MG63 (cell line): ENCODE data around the gene TUBA4B. TPM values are rescaled to one million over a fixed set of nuclear protein-coding genes. Genes with fewer than 3 reads are reported as not detected.

Experiments
- DNase-seq: peaks from one replicate; pipeline ENCODE4 v3.0.0-alpha.2; 2020
- H3K27me3 ChIP-seq: fragments of 250-450 bp; sonication (Bioruptor Pico); 2 replicates; pipeline ENCODE4 v1.5.1; 2020; ENCODE audit warnings: mild to moderate bottlenecking, moderate library complexity
- H3K36me3 ChIP-seq: fragments of 250-450 bp; sonication (Bioruptor Pico); 2 replicates; pipeline ENCODE4 v1.5.1; 2020; ENCODE audit warnings: mild to moderate bottlenecking, moderate library complexity
- H3K4me3 ChIP-seq: fragments of 250-450 bp; sonication (Bioruptor Pico); 2 replicates; pipeline ENCODE4 v1.5.1; 2020; ENCODE audit warnings: mild to moderate bottlenecking, moderate library complexity
- H3K9me3 ChIP-seq: fragments of 250-450 bp; sonication (Bioruptor Pico); 2 replicates; pipeline ENCODE4 v1.5.1; 2020; ENCODE audit warnings: mild to moderate bottlenecking, moderate library complexity
- total RNA-seq: library from RNA; depleted of rRNA; stranded (reverse); fragments of >200 nt; shearing (Covaris generic); gene quantifications from 2 replicates; pipeline ENCODE4 v1.2.3, GENCODE V29; 2014; ENCODE audit warnings: low replicate concordance

TUBA4B gene
- total RNA-seq, 1 experiment from 2014 or later, result not detected

- Histone ChIP-seq H3K27me3 (no peaks in the 10 kb centered on the region), H3K4me3 (no peak overlapping the region), H3K9me3 (no peaks in the 10 kb centered on the region), H3K36me3 (peaks cover 67% of the 10 kb centered on the region)
- no peak for DNase-seq
Measured at GRCh38 chr2:219214786-219215185, 38.3 kb upstream of the TUBA4B start.

- H3K36me3 ChIP-seq, result peaks cover 68% of the 10 kb centered on the region
- no peak for DNase-seq
- H3K9me3 ChIP-seq, result no peaks in the 10 kb centered on the region
- H3K27me3 ChIP-seq, result no peaks in the 10 kb centered on the region
- H3K4me3 ChIP-seq, result no peak overlapping the region
Measured at GRCh38 chr2:219215871-219216534, 37.0 kb upstream of the TUBA4B start.

DNA sequence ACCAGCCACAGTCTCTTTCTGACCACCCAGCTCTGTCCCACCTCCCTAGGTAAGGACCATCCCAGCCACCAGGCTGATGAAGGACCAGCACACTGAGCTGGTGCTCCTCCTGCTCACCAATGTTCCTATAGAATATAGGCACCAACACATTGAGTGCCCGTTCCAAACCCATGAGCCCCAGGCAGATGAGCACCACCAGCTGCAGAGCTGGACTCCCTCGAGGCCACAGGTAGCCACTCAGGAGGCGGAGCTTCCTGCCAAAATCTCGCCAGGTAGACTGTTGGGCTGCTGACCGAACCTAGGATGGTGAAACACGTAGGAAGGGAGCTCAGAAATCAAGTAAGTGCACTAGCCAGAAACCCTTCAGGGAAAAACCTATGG is 36.5 kb upstream of the TUBA4B start:
- Histone ChIP-seq H3K27me3 (no peaks in the 10 kb centered on the region), H3K4me3 (no peak overlapping the region), H3K36me3 (peaks cover 73% of the 10 kb centered on the region), H3K9me3 (no peaks in the 10 kb centered on the region)
- DNase-seq, result no peak

DNA sequence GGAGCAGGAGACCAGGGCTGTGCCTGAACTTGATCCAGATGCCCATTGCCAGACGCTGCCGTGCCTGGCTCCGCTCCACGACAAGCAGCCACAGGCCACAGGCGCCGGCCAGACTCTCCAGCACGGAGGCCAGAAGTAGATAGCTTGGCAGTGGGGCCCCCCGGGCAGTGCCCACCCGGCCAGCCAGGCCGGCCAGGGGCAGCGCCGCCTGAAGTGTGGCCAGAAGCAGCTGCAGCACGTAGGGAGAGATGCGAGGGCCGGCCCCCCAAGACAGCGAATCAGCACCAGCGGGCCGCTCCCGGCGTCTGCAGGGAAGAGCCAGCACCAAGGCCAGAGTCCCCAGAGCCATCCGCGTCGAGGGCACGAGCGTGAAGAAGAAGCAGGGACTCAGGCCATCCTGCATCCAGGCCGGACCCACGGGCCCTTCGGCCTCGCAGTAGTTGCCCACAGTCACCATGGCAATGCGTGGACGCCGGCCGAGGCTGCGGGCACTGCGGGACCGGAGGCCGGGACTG is 34.8 kb upstream of the TUBA4B start:
- no peaks in the 10 kb centered on the region for H3K9me3 ChIP-seq
- no peaks in the 10 kb centered on the region for H3K27me3 ChIP-seq
- H3K4me3 ChIP-seq, result peak overlapping the region; percentile 47
- peak; percentile 96 for DNase-seq
- peaks cover 61% of the 10 kb centered on the region for H3K36me3 ChIP-seq

DNA sequence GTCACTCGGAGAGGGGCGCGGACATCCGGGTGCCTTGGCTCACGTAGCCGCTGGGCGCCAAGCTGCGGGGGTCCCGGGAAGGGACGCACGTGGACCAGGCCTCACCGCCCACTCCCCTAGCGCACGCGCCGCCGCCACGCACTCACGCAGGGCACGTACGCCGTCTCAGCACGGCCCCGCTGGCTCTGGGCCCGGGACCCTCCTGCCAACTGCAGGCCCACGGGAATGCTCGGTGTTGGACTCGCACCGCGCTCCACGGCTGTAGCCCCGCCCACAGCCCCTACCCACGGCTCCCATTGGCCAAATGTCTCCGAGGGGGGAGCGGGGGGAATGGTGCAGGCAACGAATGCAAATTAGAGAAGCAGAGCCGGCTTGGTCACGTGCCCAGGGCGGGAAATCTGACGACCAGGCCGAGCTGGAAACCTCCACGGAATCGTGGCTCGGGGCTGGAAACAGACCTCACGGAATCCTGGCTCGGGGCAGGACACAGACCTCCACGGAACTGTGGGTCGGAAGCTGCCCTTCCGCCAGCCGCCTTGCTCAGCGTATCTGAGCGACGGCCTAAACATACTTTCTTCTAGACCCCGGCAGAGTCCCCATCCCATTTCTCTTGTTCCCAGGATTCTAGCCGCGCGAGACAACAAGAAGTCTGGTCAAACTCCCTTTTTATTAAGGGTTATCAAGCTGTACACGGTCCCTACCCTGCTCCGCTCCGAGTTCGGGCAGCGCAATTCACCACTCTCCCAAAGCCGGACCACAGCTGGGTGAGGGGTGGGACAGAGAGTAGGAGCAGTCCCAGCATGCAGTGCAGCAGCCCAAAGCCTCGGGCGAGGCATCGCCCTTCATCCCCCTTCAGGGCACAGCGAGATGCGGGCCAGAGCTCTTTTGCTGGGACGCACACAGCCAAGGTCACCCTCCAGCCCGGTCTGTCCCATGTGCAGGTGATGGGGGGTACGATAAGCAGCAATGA is 34.0 kb upstream of the TUBA4B start, which contains the start of gene ABCB6:
TSS of gene ABCB6 (minus strand) at position 227 of the 970 bp plus-strand sequence. CDS start 285 bp downstream, outside the sequence.
- H3K4me3 ChIP-seq, result peak within 1 kb of the TSS; percentile 47
- no peaks in the 10 kb centered on the region for H3K9me3 ChIP-seq
- peaks cover 61% of the 10 kb centered on the region for H3K36me3 ChIP-seq
- DNase-seq, result peak; percentile 98
- H3K27me3 ChIP-seq, result no peaks in the 10 kb centered on the region

- Histone ChIP-seq H3K4me3 (no peak overlapping the region), H3K9me3 (no peaks in the 10 kb centered on the region), H3K36me3 (peaks cover 61% of the 10 kb centered on the region), H3K27me3 (no peaks in the 10 kb centered on the region)
- DNase-seq, result no peak
Measured at GRCh38 chr2:219219784-219220532, 33.1 kb upstream of the TUBA4B start.

DNA sequence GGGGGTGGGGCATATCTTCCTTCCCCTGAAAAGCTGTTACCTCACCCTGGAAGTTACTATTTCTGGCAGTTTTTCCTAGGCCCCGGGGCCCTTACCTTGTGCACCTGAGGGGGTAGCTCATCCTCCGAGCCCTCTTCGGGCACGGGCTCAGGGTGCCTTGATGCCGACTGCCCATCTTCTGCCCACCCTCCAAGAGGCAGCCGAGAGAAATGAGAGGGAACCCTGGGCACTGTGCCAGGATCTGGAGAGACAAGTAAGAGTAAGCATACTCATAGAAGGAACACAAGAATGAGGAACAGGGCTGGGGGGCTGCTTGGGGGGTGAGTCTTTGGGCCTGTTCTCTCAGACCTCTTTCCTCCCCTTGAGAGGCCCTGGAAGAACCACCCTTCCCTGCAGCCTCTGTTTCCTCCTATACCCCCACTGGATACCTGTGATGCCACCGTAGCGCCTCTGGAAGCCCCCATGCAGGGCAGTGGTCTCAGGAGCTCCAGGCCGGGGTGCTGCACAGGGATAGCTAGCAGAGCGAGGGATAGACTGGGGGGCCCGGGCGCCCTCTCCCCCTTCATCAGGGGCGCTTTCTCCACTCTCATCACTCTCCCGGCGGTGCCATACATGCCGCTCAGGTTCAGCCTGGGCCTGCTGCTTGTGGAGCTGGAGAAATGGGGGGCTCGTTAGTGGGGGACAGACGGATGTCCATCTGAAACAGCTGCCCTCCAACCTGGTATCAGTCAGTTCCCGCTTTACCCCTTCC is 32.2 kb upstream of the TUBA4B start:
- no peak for DNase-seq
- Histone ChIP-seq H3K36me3 (peaks cover 59% of the 10 kb centered on the region), H3K27me3 (no peaks in the 10 kb centered on the region)

DNA sequence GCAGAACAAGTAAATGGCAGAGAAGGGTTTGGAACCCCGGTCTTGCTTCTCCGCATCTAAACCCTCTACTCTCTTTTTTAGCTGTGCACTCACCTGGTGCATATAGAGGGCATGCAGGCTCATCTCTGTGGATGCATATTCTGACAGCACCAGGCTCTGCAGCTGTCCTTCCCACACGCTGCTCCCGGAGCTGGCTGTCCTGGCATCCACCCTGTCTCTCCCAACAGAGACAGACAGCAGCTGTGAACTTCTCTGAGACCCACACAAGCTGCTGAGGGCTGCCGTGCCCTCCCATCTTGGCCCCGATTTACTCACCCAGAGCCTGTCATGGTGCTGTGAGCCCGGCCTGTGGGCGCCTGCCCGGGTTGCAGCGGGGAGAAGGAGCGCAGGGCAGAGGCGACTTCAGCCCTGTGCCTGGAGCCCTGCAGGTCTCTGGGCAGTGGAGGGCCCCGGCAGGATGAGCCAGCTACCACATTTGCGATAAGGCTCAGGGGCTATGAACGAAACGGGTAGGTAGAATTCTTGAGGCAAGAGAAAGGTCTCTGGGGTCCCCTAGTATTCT is 31.0 kb upstream of the TUBA4B start:
- Histone ChIP-seq H3K36me3 (peaks cover 55% of the 10 kb centered on the region), H3K27me3 (no peaks in the 10 kb centered on the region), H3K9me3 (no peaks in the 10 kb centered on the region), H3K4me3 (no peak overlapping the region)
- no peak for DNase-seq

More for the DNA sequence above, 32.2 kb upstream of the TUBA4B start:
- Histone ChIP-seq H3K9me3 (no peaks in the 10 kb centered on the region), H3K4me3 (no peak overlapping the region)

DNA sequence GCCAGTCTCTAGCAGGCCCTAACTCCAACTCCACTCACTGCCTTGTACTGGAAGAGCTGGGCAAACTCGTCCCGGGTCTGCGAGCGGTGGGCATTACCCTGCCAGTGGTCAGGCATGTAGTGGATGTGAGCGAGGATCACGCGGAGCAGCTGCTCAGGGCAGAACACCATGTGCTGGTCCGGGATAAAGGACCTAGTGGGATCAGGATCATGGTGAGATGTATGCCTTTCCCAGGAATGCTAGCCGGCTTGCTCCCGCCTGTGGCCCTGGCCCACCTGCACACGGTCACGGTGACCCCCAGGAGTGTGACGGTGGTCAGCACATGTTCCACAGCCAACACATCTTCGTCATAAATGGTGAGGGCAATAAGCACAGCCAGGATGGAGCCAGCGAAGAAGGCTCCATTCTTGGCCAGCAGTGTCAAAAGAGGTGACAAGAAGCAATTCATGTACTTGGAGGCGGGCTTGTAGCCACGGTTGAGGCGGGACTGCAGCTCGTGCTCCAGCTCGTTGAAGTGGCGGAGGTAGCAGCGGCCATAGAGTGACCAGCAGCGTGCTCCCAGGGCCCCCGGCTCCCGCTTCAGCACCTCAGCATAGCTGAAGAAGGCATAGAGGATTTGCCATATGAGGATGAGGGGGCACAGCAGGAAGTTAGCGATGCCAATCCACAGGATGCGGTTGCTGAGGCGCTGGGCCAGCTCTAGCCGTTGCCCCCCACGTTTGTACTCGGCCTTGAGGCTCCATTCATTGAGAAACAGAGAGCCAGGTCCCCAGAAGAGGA is 29.0 kb upstream of the TUBA4B start:
- Histone ChIP-seq H3K9me3 (no peaks in the 10 kb centered on the region), H3K4me3 (no peak overlapping the region), H3K27me3 (no peaks in the 10 kb centered on the region), H3K36me3 (peaks cover 62% of the 10 kb centered on the region)
- no peak for DNase-seq

DNA sequence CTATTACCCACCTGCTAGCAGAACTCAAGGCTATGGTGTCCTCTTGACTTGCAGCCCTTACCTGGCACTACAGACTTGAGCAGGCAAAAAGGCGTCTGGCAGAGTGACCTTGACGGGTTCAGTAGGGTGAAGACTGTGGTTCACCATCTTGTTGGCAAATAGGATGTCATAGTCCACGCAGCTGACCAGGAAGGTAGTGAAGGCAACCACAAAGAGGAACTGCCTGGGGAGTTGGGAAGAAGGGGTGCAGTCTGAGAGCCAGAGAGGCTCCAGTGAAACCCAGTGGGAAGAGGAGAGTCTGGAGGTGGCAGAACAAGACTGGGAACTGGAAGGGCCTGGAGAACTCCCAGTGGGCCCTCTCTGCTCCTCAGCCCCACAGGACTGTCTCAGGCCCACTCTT is 27.7 kb upstream of the TUBA4B start:
- Histone ChIP-seq H3K27me3 (no peaks in the 10 kb centered on the region), H3K4me3 (no peak overlapping the region), H3K36me3 (peaks cover 54% of the 10 kb centered on the region), H3K9me3 (no peaks in the 10 kb centered on the region)
- no peak for DNase-seq

GRCh38 chr2:219228041-219228910 is 24.8 kb upstream of the TUBA4B start:
- Histone ChIP-seq H3K4me3 (peak overlapping the region; percentile 74), H3K9me3 (no peaks in the 10 kb centered on the region), H3K36me3 (peaks cover 57% of the 10 kb centered on the region), H3K27me3 (no peaks in the 10 kb centered on the region)
- DNase-seq, result no peak

DNA sequence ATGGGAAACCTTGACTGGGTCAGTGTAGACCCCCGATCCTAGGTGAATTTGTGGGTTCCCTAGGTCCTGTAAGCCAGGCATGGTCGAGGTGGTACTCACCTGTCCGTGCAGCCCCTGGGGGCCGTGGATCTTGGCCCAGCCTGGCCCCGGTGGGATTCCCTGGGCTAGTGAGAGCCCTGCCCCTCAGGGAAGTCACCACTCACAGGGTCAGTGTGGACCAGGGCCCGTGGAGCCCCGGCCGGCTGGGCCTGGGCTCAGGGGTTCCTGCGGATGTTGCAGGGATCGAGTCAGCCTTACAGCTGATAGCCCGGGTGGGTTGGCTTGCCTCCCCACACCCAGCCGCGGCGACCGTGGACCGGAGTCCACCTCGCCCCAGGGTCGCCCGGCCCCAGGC is 24.1 kb upstream of the TUBA4B start:
- no peaks in the 10 kb centered on the region for H3K27me3 ChIP-seq
- peak overlapping the region; percentile 74 for H3K4me3 ChIP-seq
- H3K36me3 ChIP-seq, result peaks cover 57% of the 10 kb centered on the region
- no peak for DNase-seq
- H3K9me3 ChIP-seq, result no peaks in the 10 kb centered on the region

- peak; percentile 99 for DNase-seq
- Histone ChIP-seq H3K9me3 (no peaks in the 10 kb centered on the region), H3K27me3 (no peaks in the 10 kb centered on the region), H3K4me3 (peak within 1 kb of the TSS; percentile 74), H3K36me3 (peaks cover 55% of the 10 kb centered on the region)
Measured at GRCh38 chr2:219229305-219230058, 23.6 kb upstream of the TUBA4B start, which contains the start of the genes ANKZF1 and ATG9A. TSS of gene ANKZF1 (plus strand) at chr2:219229806. CDS start at chr2:219230258, 452 bp downstream. TSS of gene ATG9A (minus strand) at chr2:219229636. CDS start at chr2:219228024, 1,612 bp downstream.
